Osteocyte (in vitro differentiated cells): ENCODE data around the gene KRTAP5-4. TPM values are rescaled to one million over a fixed set of nuclear protein-coding genes. Genes with fewer than 3 reads are reported as not detected.
"Not testable (repeated sequence)": the region's sequence is repeated elsewhere in the genome, so short reads cannot be mapped to it uniquely, and the experiment has no call there.

Source experiments
- DNase-seq: peaks from one replicate; pipeline ENCODE4 v3.0.0; 2021; ENCODE audit warnings: mixed read lengths; ENCODE audit not compliant: unreplicated experiment; ENCODE audit errors: extremely low spot score
- H3K27ac Mint-ChIP-seq: one replicate; pipeline ENCODE4 v1.8.0; 2021; ENCODE audit warnings: mild to moderate bottlenecking, mixed read lengths; ENCODE audit not compliant: unreplicated experiment
- H3K27me3 Mint-ChIP-seq: one replicate; pipeline ENCODE4 v1.8.0; 2021; ENCODE audit warnings: mixed read lengths; ENCODE audit not compliant: unreplicated experiment
- H3K36me3 Mint-ChIP-seq: one replicate; pipeline ENCODE4 v1.8.0; 2021; ENCODE audit warnings: mixed read lengths; ENCODE audit not compliant: unreplicated experiment
- H3K4me1 Mint-ChIP-seq: one replicate; pipeline ENCODE4 v1.8.0; 2021; ENCODE audit warnings: mixed read lengths; ENCODE audit not compliant: unreplicated experiment
- H3K4me3 Mint-ChIP-seq: one replicate; pipeline ENCODE4 v1.8.0; 2021; ENCODE audit warnings: mild to moderate bottlenecking, moderate library complexity, mixed read lengths; ENCODE audit not compliant: unreplicated experiment
- H3K9me3 Mint-ChIP-seq: one replicate; pipeline ENCODE4 v1.8.0; 2021; ENCODE audit warnings: mixed read lengths; ENCODE audit not compliant: unreplicated experiment
- CTCF ChIP-seq: fragments of 200-600 bp; sonication (generic); IDR thresholded peaks from 2 replicates; pipeline ENCODE4 v1.5.0; 2021; ENCODE audit warnings: antibody characterized with exemption, mild to moderate bottlenecking, moderate library complexity
- long read RNA-seq: library from polyadenylated mRNA; unstranded; transcript quantifications from one replicate; pipeline ENCODE4 v2.0.0, GENCODE V29; 2021
- total RNA-seq: library from RNA; stranded (reverse); gene quantifications from 2 replicates; pipeline ENCODE4 v1.2.1, GENCODE V29; 2021

KRTAP5-4 gene
- total RNA-seq, result not detected in 2 replicates
- long read RNA-seq, result 0 reads

DNA sequence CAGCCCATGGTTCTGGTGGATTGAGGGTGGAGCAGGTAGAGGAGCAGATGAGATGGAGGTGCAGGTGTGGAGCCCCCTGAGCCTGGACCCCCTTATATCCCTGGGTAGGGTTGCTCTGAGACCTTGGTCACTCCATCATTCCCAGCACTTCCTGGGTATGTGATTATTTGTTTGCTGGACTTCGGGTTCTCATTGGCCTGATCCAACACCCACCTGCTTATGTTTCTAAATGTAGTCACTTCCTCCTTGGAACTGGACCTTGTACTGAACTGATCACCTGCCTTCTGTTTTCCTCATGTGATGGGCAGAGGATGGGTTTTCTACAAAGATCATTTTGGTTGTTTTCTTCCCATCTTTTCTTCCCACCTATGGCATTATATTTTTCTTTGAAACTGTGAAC lies at the start of gene KRTAP5-4:
Gene KRTAP5-4, minus strand, starts transcription at position 53 of the 400 bp plus-strand sequence. Its CDS starts 45 bp downstream, at position 8.
- H3K4me3 Mint-ChIP-seq, result no peak within 1 kb of the TSS
- no peak for DNase-seq
- H3K27me3 Mint-ChIP-seq, result peaks cover 55% of the 10 kb centered on the region
- TF ChIP-seq CTCF, result no peak
- H3K4me1 Mint-ChIP-seq, result no peaks in the 10 kb centered on the region
- no peak within 1 kb of the TSS for H3K27ac Mint-ChIP-seq
- H3K36me3 Mint-ChIP-seq, result no peaks in the 10 kb centered on the region
- peaks cover 4% of the 10 kb centered on the region for H3K9me3 Mint-ChIP-seq

- Mint-ChIP-seq H3K27me3 (peaks cover 75% of the 10 kb centered on the region), H3K36me3 (no peaks in the 10 kb centered on the region), H3K9me3 (no peaks in the 10 kb centered on the region), H3K4me1 (peaks cover 3% of the 10 kb centered on the region), H3K27ac (no peak overlapping the region), H3K4me3 (no peak overlapping the region)
- DNase-seq, result no peak
- TF ChIP-seq CTCF, result no peak
Observed at GRCh38 chr11:1671658-1672057, 49.7 kb upstream of the KRTAP5-4 start.

- H3K4me3 Mint-ChIP-seq, result no peak overlapping the region
Observed at GRCh38 chr11:1670905-1671371, 49.0 kb upstream of the KRTAP5-4 start.

DNA sequence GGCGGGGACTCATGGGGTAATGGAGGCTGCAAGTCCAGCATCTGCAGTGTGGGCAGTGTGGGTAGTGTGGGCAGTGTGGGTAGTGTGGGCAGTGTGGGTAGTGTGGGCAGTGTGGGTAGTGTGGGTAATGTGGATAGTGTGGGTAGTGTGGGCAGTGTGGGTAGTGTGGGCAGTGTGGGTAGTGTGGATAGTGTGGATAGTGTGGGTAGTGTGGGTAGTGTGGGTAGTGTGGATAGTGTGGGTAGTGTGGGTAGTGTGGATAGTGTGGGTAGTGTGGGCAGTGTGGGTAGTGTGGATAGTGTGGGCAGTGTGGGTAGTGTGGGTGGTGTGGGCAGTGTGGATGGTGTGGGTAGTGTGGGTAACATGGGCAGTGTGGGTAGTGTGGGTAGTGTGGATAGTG lies 48.5 kb upstream of the KRTAP5-4 start:
- not testable (repeated sequence) for DNase-seq, H3K9me3 Mint-ChIP-seq, H3K4me3 Mint-ChIP-seq, H3K4me1 Mint-ChIP-seq, H3K36me3 Mint-ChIP-seq, H3K27ac Mint-ChIP-seq
- peaks cover 64% of the 10 kb centered on the region for H3K27me3 Mint-ChIP-seq

More at GRCh38 chr11:1670905-1671371, 49.0 kb upstream of the KRTAP5-4 start:
- TF ChIP-seq CTCF, result no peak
- Mint-ChIP-seq H3K27ac (no peak overlapping the region), H3K27me3 (peaks cover 69% of the 10 kb centered on the region), H3K9me3 (no peaks in the 10 kb centered on the region), H3K36me3 (no peaks in the 10 kb centered on the region), H3K4me1 (peaks cover 3% of the 10 kb centered on the region)
- no peak for DNase-seq

DNA sequence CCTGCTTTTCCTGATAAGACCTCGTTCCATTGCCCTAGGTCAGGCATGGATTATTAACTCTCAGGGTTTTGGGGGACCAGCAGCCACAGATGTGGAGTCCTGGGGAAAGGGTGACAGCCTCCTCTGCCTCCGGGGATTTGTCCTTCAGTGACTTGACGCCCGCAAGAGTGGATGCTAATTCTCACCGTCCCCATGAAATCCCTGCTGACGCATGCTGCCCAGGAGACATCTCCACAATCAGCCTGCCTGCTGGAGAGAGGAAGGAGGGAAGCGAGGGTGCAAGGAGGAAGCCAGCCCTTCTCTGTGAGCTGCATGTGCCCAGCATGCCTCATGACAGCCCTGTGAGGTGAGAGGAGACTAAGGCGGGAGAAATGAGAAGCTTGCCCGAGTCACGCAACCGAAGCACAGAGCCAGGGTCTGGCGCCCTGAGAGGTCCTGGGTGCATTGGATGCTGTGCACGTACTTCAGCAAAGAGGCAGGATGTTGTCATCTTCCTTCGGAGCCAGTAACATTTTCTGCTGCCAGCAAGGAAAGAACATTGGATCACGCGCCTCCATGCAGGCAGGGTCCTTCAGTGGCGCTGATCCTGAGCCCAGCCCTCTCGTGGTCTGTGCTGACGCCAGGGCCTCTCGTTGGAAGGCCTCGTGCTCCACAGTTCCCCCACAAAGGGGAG lies 47.7 kb upstream of the KRTAP5-4 start:
- Mint-ChIP-seq H3K4me3 (no peak overlapping the region), H3K4me1 (peaks cover 3% of the 10 kb centered on the region), H3K27me3 (peaks cover 59% of the 10 kb centered on the region), H3K27ac (no peak overlapping the region), H3K9me3 (no peaks in the 10 kb centered on the region), H3K36me3 (no peaks in the 10 kb centered on the region)
- DNase-seq, result no peak
- no peak for TF ChIP-seq CTCF
